K562 treated with DMSO at 1 percent for 24 hours (cell line): ENCODE data around the gene IL2. TPM values are rescaled to one million over a fixed set of nuclear protein-coding genes. Genes with fewer than 3 reads are reported as not detected.

Source experiments
- total RNA-seq: library from RNA; unstranded; fragments of 300-600 nt; gene quantifications from 2 replicates; pipeline ENCODE4 v1.2.3, GENCODE V29; 2022; ENCODE audit warnings: low read depth; ENCODE audit not compliant: insufficient read depth

The IL2 gene
- total RNA-seq, result not detected in 2 replicates

GRCh38 chr4:122456231-122457116 is at the start of gene IL2:
IL2 (minus strand) TSS chr4:122456725; CDS start chr4:122456440, 285 bp downstream.

Other genes with a start within 250 kb of the IL2 start
- gene ADAD1, start 77.7 kb downstream of the IL2 start, total RNA-seq, result not detected in 2 replicates
- not detected in 2 replicates for gene IL21, start 164.3 kb upstream of the IL2 start, total RNA-seq